CD1c-positive myeloid dendritic cell (primary cell): ENCODE measurements around the gene FBP2.
"Not testable (repeated sequence)": the region's sequence is repeated elsewhere in the genome, so short reads cannot be mapped to it uniquely, and the experiment has no call there.

Experiments used
- DNase-seq: peaks from one replicate; pipeline ENCODE4 v3.0.0-alpha.2; 2016; ENCODE audit errors: extremely low spot score

Gene FBP2

GRCh38 chr9:94606646-94607422 lies 13.2 kb upstream of the FBP2 start:
- DNase-seq, result no peak

GRCh38 chr9:94603259-94604160 lies 9.9 kb upstream of the FBP2 start:
- peak; percentile 67 for DNase-seq

GRCh38 chr9:94602666-94603065 lies 9.0 kb upstream of the FBP2 start:
- no peak for DNase-seq

GRCh38 chr9:94600715-94601114 lies 7.1 kb upstream of the FBP2 start:
- DNase-seq, result no peak

- no peak for DNase-seq
Observed at GRCh38 chr9:94600258-94600657, 6.6 kb upstream of the FBP2 start.

GRCh38 chr9:94599102-94599501 lies 5.5 kb upstream of the FBP2 start:
- DNase-seq, result no peak

- not testable (repeated sequence) for DNase-seq
Observed at GRCh38 chr9:94592683-94593082, 941 bp downstream of the FBP2 start.

- DNase-seq, result no peak
Observed at GRCh38 chr9:94591876-94592275, 1.7 kb downstream of the FBP2 start.

GRCh38 chr9:94591046-94591545 lies 2.5 kb downstream of the FBP2 start:
- not testable (repeated sequence) for DNase-seq

GRCh38 chr9:94588681-94589080 lies 4.9 kb downstream of the FBP2 start:
- no peak for DNase-seq

GRCh38 chr9:94586814-94587213 lies 6.8 kb downstream of the FBP2 start:
- no peak for DNase-seq

GRCh38 chr9:94586316-94586715 lies 7.3 kb downstream of the FBP2 start:
- DNase-seq, result peak; percentile 20

GRCh38 chr9:94584555-94584954 lies 9.1 kb downstream of the FBP2 start:
- DNase-seq, result no peak

- DNase-seq, result no peak
Observed at GRCh38 chr9:94581728-94582127, 11.9 kb downstream of the FBP2 start.

GRCh38 chr9:94577571-94577970 lies 16.1 kb downstream of the FBP2 start:
- DNase-seq, result no peak

GRCh38 chr9:94577036-94577435 lies 16.6 kb downstream of the FBP2 start:
- no peak for DNase-seq

GRCh38 chr9:94576131-94576530 lies 17.5 kb downstream of the FBP2 start:
- DNase-seq, result peak; percentile 40

- DNase-seq, result no peak
Observed at GRCh38 chr9:94568972-94569712, 24.5 kb downstream of the FBP2 start.

GRCh38 chr9:94568250-94568889 lies 25.3 kb downstream of the FBP2 start:
- DNase-seq, result no peak

GRCh38 chr9:94567271-94567670 lies 26.4 kb downstream of the FBP2 start:
- DNase-seq, result no peak

- no peak for DNase-seq
Observed at GRCh38 chr9:94566550-94566949, 27.1 kb downstream of the FBP2 start.
